Fibroblast of mammary gland (primary cell): ENCODE measurements around the gene FH.
A peak's percentile ranks its signal among the peaks of the same experiment; 100 is the strongest.

ENCODE experiments used
- DNase-seq: peaks from one replicate; pipeline ENCODE4 v3.0.0-alpha.2; 2010; ENCODE audit warnings: low read depth
- H3K4me3 ChIP-seq: 2 replicates; pipeline ENCODE4 v1.5.1; 2011; ENCODE audit warnings: low read depth, mild to moderate bottlenecking, low read length, moderate library complexity; ENCODE audit not compliant: control insufficient read depth
- CTCF ChIP-seq: conservative IDR thresholded peaks from 2 replicates; pipeline ENCODE4 v1.5.1; 2011; ENCODE audit warnings: low read depth, low read length, inconsistent platforms; ENCODE audit not compliant: control insufficient read depth, insufficient read depth

FH gene

GRCh38 chr1:241536304-241536703 is 16.7 kb upstream of the FH start:
- no peak for DNase-seq
- TF ChIP-seq CTCF = no peak
- no peak overlapping the region for H3K4me3 ChIP-seq

- no peak for DNase-seq
- H3K4me3 ChIP-seq = no peak overlapping the region
Measured at GRCh38 chr1:241533326-241534115, 14.0 kb upstream of the FH start.

GRCh38 chr1:241532864-241533263 is 13.3 kb upstream of the FH start:
- DNase-seq = no peak
- H3K4me3 ChIP-seq = no peak overlapping the region
- TF ChIP-seq CTCF = no peak

More at GRCh38 chr1:241533326-241534115, 14.0 kb upstream of the FH start:
- TF ChIP-seq CTCF = no peak

GRCh38 chr1:241532162-241532531 is 12.6 kb upstream of the FH start, which contains the start of gene KMO:
TSS of gene KMO (plus strand) at chr1:241532378. CDS start at chr1:241532445, 67 bp downstream.
- peak; percentile 25 for DNase-seq
- peak within 1 kb of the TSS; percentile 58 for H3K4me3 ChIP-seq
- no peak for TF ChIP-seq CTCF

GRCh38 chr1:241531195-241532161 is 11.9 kb upstream of the FH start:
- DNase-seq = peak; percentile 84
- TF ChIP-seq CTCF = peak; percentile 49
- peak overlapping the region; percentile 58 for H3K4me3 ChIP-seq

GRCh38 chr1:241527146-241527545 is 7.6 kb upstream of the FH start:
- H3K4me3 ChIP-seq = no peak overlapping the region
- DNase-seq = no peak
- TF ChIP-seq CTCF = no peak
